PC-3 (cell line): ENCODE data around the gene RUBCN. TPM values are rescaled to one million over a fixed set of nuclear protein-coding genes. Genes with fewer than 3 reads are reported as not detected.

Source experiments
- ATAC-seq: fragments of 200-7000 bp; cut with Tn5 transposase; 2 replicates; pipeline ENCODE4 v1.9.1; 2020; ENCODE audit warnings: mild to moderate bottlenecking, moderate library complexity
- BruUV-seq: library from RNA; stranded (reverse); fragments of 400-500 nt; replicated peaks from 2 replicates; lab custom pipeline; 2021; lab: Mats Ljungman, UMichigan
- CTCF ChIA-PET: fragments of 300-600 bp; sonication (Branson Sonifier 250); formaldehyde crosslinking; loops from one replicate; lab custom pipeline; 2022; ENCODE audit warnings: antibody characterized with exemption; lab: Charles Lee
- POLR2A ChIA-PET: fragments of 300-600 bp; sonication (Branson Sonifier 250); formaldehyde crosslinking; loops from one replicate; lab custom pipeline; 2022; ENCODE audit warnings: antibody characterized with exemption; ENCODE audit not compliant: unreplicated experiment; lab: Charles Lee
- DNase-seq: peaks from one replicate; pipeline ENCODE4 v3.0.0-alpha.2; 2015
- H2AFZ ChIP-seq: fragments of 300-600 bp; sonication (generic); 2 replicates; pipeline ENCODE4 v1.6.0; 2016; ENCODE audit warnings: antibody characterized with exemption, low read length
- H3F3A ChIP-seq: fragments of 300-600 bp; sonication (generic); one replicate; pipeline ENCODE4 v1.6.0; 2017; ENCODE audit warnings: antibody characterized with exemption, low read length, control low read depth, mild to moderate bottlenecking; ENCODE audit not compliant: unreplicated experiment
- H3K27ac ChIP-seq: fragments of 300-600 bp; sonication (generic); 2 replicates; pipeline ENCODE4 v1.5.1; 2016; ENCODE audit warnings: mild to moderate bottlenecking, low read length
- H3K27me3 ChIP-seq: fragments of 300-600 bp; sonication (generic); 2 replicates; pipeline ENCODE4 v1.6.1; 2016; ENCODE audit warnings: low read length, mixed read lengths
- H3K36me3 ChIP-seq: fragments of 300-600 bp; sonication (generic); 2 replicates; pipeline ENCODE4 v1.6.1; 2016; ENCODE audit warnings: low read depth, mixed run types, low read length, mixed read lengths
- H3K4me1 ChIP-seq: fragments of 300-600 bp; sonication (generic); 2 replicates; pipeline ENCODE4 v1.5.1; 2016; ENCODE audit warnings: low read length; ENCODE audit not compliant: insufficient read depth
- H3K4me2 ChIP-seq: fragments of 300-600 bp; sonication (generic); 2 replicates; pipeline ENCODE4 v1.6.0; 2016; ENCODE audit warnings: low read length
- H3K4me3 ChIP-seq: fragments of 300-600 bp; sonication (generic); 2 replicates; pipeline ENCODE4 v1.5.1; 2016; ENCODE audit warnings: mild to moderate bottlenecking, low read length, mixed read lengths
- H3K79me2 ChIP-seq: fragments of 300-600 bp; sonication (generic); 2 replicates; pipeline ENCODE4 v1.6.1; 2017; ENCODE audit warnings: low read length, mixed read lengths
- H3K9ac ChIP-seq: fragments of 300-600 bp; sonication (generic); 2 replicates; pipeline ENCODE4 v1.6.0; 2016; ENCODE audit warnings: mild to moderate bottlenecking, low read length
- H3K9me2 ChIP-seq: fragments of 300-600 bp; sonication (generic); replicated peaks from 2 replicates; pipeline ENCODE4 v1.6.1; 2016; ENCODE audit warnings: mixed run types, low read length, mixed read lengths
- H3K9me3 ChIP-seq: fragments of 300-600 bp; sonication (generic); 2 replicates; pipeline ENCODE4 v1.6.1; 2016; ENCODE audit warnings: low read length, mixed read lengths
- H4K20me1 ChIP-seq: fragments of 300-600 bp; sonication (generic); 2 replicates; pipeline ENCODE4 v1.6.1; 2016; ENCODE audit warnings: low read length, mixed read lengths
- EZH2 ChIP-seq: fragments of 300-600 bp; sonication (generic); IDR thresholded peaks from one replicate; pipeline ENCODE4 v1.6.1; 2017; ENCODE audit warnings: antibody characterized with exemption, mild to moderate bottlenecking, low read length; ENCODE audit not compliant: unreplicated experiment
- EZH2phosphoT487 ChIP-seq: fragments of 300-600 bp; sonication (generic); IDR thresholded peaks from 2 replicates; pipeline ENCODE4 v1.6.1; 2018; ENCODE audit warnings: mild to moderate bottlenecking, antibody characterized with exemption, low read length, borderline replicate concordance
- intact Hi-C: fragments of 100-400 bp; cut with micrococcal nuclease; formaldehyde crosslinking; loops from 2 replicates; pipeline ENCODE4 v1.9.0; 2023
- total RNA-seq: library from RNA; depleted of rRNA; stranded (reverse); fragments of >200 nt; gene quantifications from 2 replicates; pipeline ENCODE4 v1.2.3, GENCODE V29; 2014
- TF ChIP-seq, protein P1 (sequence below): fragments of 300-600 bp; sonication (generic); conservative IDR thresholded peaks from 2 replicates; pipeline ENCODE4 v1.5.1; 2017; ENCODE audit warnings: antibody characterized with exemption, low read depth, mild to moderate bottlenecking, low read length

Gene RUBCN
- total RNA-seq, 1 experiment from 2014 or later: 24.5 TPM

DNA sequence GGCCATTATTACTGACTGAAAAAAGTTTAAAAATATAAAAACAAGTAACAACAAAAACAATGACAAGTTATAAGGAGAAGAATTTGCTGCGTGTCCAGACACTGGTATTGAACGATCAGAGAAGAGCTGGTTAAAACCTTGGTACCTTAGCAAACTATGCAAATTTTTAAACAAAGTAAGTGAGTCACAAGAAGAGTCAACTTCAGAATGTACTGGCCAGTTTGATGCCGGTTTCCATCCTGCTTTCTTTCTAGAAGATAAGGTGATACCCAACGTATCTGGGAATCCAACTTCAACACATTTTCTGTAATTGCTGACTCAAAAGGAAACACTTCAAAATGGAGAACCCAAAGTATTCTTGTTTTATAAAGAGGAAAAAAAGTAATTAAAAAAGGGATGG lies 49.8 kb downstream of the RUBCN start:
- H3K4me1 ChIP-seq: no peaks in the 10 kb centered on the region
- no peak overlapping the region for H2AFZ ChIP-seq
- no peaks in the 10 kb centered on the region for H3K9me3 ChIP-seq
- no peaks in the 10 kb centered on the region for H3K79me2 ChIP-seq
- no peak for ATAC-seq
- no peaks in the 10 kb centered on the region for H3F3A ChIP-seq
- TF ChIP-seq EZH2phosphoT487: no peak
- TF ChIP-seq, protein P1, sequence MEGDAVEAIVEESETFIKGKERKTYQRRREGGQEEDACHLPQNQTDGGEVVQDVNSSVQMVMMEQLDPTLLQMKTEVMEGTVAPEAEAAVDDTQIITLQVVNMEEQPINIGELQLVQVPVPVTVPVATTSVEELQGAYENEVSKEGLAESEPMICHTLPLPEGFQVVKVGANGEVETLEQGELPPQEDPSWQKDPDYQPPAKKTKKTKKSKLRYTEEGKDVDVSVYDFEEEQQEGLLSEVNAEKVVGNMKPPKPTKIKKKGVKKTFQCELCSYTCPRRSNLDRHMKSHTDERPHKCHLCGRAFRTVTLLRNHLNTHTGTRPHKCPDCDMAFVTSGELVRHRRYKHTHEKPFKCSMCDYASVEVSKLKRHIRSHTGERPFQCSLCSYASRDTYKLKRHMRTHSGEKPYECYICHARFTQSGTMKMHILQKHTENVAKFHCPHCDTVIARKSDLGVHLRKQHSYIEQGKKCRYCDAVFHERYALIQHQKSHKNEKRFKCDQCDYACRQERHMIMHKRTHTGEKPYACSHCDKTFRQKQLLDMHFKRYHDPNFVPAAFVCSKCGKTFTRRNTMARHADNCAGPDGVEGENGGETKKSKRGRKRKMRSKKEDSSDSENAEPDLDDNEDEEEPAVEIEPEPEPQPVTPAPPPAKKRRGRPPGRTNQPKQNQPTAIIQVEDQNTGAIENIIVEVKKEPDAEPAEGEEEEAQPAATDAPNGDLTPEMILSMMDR: no peak
- no peak for TF ChIP-seq EZH2
- no peak overlapping the region for H3K27ac ChIP-seq
- no peak overlapping the region for H3K4me3 ChIP-seq
- POLR2A ChIA-PET: no interaction called here
- no peaks in the 10 kb centered on the region for H4K20me1 ChIP-seq
- no peaks in the 10 kb centered on the region for H3K9me2 ChIP-seq
- no peak for DNase-seq
- peaks cover 6% of the 10 kb centered on the region; the same call in 1 of the 2 replicates for H3K36me3 ChIP-seq
- no peak overlapping the region for H3K9ac ChIP-seq
- no TSS peak for BruUV-seq
- intact Hi-C loops: no loop called here
- CTCF ChIA-PET: no interaction called here
- no peaks in the 10 kb centered on the region for H3K27me3 ChIP-seq
- no peak overlapping the region for H3K4me2 ChIP-seq

DNA sequence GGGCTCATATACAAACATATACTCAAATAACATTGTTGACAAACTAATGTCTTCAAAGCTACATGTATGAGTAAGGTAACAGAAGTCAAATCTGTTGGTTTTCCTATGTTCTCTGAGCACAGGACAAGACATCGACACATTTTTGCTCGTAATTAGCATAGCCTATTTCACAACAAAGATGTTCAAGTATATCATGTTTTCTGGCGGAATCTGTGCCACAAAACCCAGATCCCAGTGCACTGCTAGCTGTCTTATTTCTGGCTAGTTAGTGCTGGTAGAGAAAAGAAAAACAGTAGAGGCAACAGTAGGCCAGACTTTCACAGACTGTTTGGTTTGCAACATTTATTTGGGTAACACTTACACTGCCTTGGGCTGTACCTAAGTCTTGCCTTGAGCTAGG lies 51.2 kb downstream of the RUBCN start:
- H3K36me3 ChIP-seq: peaks cover 17% of the 10 kb centered on the region
- no peak overlapping the region for H2AFZ ChIP-seq
- no peaks in the 10 kb centered on the region for H3K4me1 ChIP-seq
- H3F3A ChIP-seq: no peaks in the 10 kb centered on the region
- H4K20me1 ChIP-seq: no peaks in the 10 kb centered on the region
- ATAC-seq (no peak), DNase-seq (no peak)
- ChIA-PET POLR2A (no interaction called here), CTCF (no interaction called here)
- no peak for TF ChIP-seq EZH2phosphoT487
- no peak for TF ChIP-seq EZH2
- TF ChIP-seq, protein P1: no peak
- intact Hi-C loops: no loop called here
- no TSS peak for BruUV-seq
- no peak overlapping the region for H3K4me3 ChIP-seq
- no peak overlapping the region for H3K9ac ChIP-seq
- H3K4me2 ChIP-seq: no peak overlapping the region
- H3K79me2 ChIP-seq: no peaks in the 10 kb centered on the region
- no peak overlapping the region for H3K27ac ChIP-seq
- H3K9me3 ChIP-seq: no peaks in the 10 kb centered on the region
- no peaks in the 10 kb centered on the region for H3K9me2 ChIP-seq
- H3K27me3 ChIP-seq: no peaks in the 10 kb centered on the region

DNA sequence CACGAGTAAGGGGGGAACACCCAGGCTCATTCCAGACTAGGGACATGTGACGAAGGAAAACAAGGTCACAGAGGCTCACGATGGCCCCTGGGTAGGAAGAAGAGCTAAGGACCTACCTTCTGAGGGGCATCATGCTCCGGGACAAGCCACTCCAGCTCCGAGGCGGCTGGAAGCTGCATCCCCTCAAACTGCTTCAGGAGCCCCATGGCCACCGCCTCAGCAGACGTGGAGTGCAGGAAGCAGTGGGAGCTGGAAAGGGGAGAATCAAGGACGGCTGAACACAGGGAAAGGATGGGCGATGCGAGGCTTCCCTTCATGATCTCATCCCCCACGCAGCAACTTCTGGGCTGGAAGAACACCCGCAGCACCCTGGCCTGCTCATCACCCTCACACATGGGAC lies 53.5 kb downstream of the RUBCN start:
- no peaks in the 10 kb centered on the region for H3F3A ChIP-seq
- peaks cover 19% of the 10 kb centered on the region for H3K36me3 ChIP-seq
- no peak overlapping the region for H3K4me2 ChIP-seq
- H3K79me2 ChIP-seq: no peaks in the 10 kb centered on the region
- no peaks in the 10 kb centered on the region for H3K27me3 ChIP-seq
- DNase-seq: no peak
- intact Hi-C loops: no loop called here
- no peak for ATAC-seq
- H3K27ac ChIP-seq: no peak overlapping the region
- no peak overlapping the region for H3K9ac ChIP-seq
- no TSS peak for BruUV-seq
- CTCF ChIA-PET: no interaction called here
- H3K9me2 ChIP-seq: no peaks in the 10 kb centered on the region
- no peak overlapping the region for H2AFZ ChIP-seq
- POLR2A ChIA-PET: no interaction called here
- H4K20me1 ChIP-seq: no peaks in the 10 kb centered on the region
- H3K9me3 ChIP-seq: no peaks in the 10 kb centered on the region
- TF ChIP-seq EZH2: no peak
- H3K4me1 ChIP-seq: no peaks in the 10 kb centered on the region
- H3K4me3 ChIP-seq: no peak overlapping the region
